ENCODE results near the gene PTGES2.

DNA sequence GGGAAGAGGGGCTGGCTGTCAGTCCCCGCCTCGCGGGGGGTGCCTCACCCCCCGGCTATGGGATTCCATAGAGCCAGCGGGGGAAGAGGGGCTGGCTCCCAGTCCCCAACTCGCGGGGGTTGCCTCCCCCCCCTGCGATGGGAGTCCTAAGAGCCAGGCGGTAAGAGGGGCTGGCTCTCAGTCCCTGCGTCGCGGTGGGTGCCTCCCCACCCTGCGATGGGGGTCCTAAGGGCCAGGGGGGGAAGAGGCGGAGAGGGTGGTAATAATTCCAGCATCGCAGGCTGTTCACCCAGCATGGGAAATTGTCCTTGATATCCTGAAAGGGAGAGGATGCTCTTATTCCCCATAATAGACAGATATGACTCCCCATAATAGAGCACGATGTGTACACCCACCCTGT, 12.1 kb upstream of the PTGES2 start:
- TF ChIP-seq, protein P1, sequence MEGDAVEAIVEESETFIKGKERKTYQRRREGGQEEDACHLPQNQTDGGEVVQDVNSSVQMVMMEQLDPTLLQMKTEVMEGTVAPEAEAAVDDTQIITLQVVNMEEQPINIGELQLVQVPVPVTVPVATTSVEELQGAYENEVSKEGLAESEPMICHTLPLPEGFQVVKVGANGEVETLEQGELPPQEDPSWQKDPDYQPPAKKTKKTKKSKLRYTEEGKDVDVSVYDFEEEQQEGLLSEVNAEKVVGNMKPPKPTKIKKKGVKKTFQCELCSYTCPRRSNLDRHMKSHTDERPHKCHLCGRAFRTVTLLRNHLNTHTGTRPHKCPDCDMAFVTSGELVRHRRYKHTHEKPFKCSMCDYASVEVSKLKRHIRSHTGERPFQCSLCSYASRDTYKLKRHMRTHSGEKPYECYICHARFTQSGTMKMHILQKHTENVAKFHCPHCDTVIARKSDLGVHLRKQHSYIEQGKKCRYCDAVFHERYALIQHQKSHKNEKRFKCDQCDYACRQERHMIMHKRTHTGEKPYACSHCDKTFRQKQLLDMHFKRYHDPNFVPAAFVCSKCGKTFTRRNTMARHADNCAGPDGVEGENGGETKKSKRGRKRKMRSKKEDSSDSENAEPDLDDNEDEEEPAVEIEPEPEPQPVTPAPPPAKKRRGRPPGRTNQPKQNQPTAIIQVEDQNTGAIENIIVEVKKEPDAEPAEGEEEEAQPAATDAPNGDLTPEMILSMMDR (IDR thresholded peaks at IDR 0.05): no peak
- TF ChIP-seq EP300 (IDR thresholded peaks at IDR 0.05): no peak
